Nephron progenitor cell (in vitro differentiated cells): ENCODE results near the gene IWS1.

Experiments
- DNase-seq: peaks from one replicate; pipeline ENCODE4 v3.0.0; 2021
- H3K27ac Mint-ChIP-seq: 2 replicates; pipeline ENCODE4 v1.8.0; 2021; ENCODE audit warnings: mild to moderate bottlenecking, moderate library complexity, mixed read lengths
- H3K27me3 Mint-ChIP-seq: 2 replicates; pipeline ENCODE4 v1.8.0; 2021; ENCODE audit warnings: mild to moderate bottlenecking, low read depth, mixed read lengths; ENCODE audit not compliant: poor library complexity
- H3K36me3 Mint-ChIP-seq: 2 replicates; pipeline ENCODE4 v1.8.0; 2021; ENCODE audit warnings: low read depth, mixed read lengths
- H3K4me1 Mint-ChIP-seq: 2 replicates; pipeline ENCODE4 v1.8.0; 2021; ENCODE audit warnings: mixed read lengths
- H3K4me3 Mint-ChIP-seq: 2 replicates; pipeline ENCODE4 v1.8.0; 2021; ENCODE audit warnings: mild to moderate bottlenecking, moderate library complexity, mixed read lengths
- H3K9me3 Mint-ChIP-seq: 2 replicates; pipeline ENCODE4 v1.8.0; 2021; ENCODE audit warnings: mild to moderate bottlenecking, moderate library complexity, mixed read lengths
- TF ChIP-seq, protein P1 (sequence below): fragments of 200-600 bp; sonication (generic); IDR thresholded peaks from 2 replicates; pipeline ENCODE4 v1.5.0; 2021; ENCODE audit warnings: antibody characterized with exemption

IWS1 gene

DNA sequence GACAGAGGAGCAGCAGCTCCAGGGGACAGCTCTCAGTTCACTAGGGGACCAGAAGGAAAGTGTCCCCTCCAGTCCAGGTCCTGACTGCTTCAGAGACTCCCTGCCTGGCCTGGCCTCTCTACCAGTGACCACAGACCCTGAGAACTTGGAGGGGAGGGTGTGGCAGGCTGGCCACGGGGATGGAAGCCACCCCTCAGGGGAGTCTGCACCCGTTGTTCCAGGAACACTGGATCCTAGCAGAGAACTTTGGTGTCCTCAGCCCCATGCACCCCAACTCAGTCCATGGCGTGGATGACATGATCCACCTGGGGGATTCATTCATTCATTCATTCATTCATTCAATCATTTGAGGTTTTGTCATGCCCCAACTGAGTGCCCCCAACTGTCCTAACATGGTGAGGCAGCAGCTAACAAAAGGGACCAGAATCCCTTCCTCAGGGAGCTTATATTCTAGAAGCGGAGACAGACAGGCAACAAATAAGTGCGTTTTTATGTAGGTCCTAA lies 41.1 kb upstream of the IWS1 start:
- DNase-seq: no peak
- H3K27me3 Mint-ChIP-seq: peaks cover 13% of the 10 kb centered on the region
- H3K36me3 Mint-ChIP-seq: no peaks in the 10 kb centered on the region
- H3K9me3 Mint-ChIP-seq: peaks cover 4% of the 10 kb centered on the region
- TF ChIP-seq, protein P1, sequence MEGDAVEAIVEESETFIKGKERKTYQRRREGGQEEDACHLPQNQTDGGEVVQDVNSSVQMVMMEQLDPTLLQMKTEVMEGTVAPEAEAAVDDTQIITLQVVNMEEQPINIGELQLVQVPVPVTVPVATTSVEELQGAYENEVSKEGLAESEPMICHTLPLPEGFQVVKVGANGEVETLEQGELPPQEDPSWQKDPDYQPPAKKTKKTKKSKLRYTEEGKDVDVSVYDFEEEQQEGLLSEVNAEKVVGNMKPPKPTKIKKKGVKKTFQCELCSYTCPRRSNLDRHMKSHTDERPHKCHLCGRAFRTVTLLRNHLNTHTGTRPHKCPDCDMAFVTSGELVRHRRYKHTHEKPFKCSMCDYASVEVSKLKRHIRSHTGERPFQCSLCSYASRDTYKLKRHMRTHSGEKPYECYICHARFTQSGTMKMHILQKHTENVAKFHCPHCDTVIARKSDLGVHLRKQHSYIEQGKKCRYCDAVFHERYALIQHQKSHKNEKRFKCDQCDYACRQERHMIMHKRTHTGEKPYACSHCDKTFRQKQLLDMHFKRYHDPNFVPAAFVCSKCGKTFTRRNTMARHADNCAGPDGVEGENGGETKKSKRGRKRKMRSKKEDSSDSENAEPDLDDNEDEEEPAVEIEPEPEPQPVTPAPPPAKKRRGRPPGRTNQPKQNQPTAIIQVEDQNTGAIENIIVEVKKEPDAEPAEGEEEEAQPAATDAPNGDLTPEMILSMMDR: no peak
- H3K27ac Mint-ChIP-seq: no peak overlapping the region
- peaks cover 21% of the 10 kb centered on the region for H3K4me1 Mint-ChIP-seq
- H3K4me3 Mint-ChIP-seq: no peak overlapping the region

DNA sequence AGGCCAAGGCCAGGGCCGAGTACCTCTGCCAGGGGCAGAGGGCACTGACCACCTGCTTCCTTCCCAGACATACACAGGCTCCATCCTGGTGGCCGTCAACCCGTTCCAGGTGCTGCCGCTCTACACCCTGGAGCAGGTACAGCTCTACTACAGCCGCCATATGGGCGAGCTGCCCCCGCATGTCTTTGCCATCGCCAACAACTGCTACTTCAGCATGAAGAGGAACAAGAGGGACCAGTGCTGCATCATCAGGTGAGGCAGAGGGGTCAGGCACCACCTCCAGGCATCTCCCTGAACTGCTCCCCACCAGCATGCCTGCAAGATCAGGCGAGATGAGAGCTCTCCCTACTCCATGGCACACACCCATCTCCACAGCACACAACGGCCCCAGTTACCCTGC lies 40.3 kb upstream of the IWS1 start:
- Mint-ChIP-seq H3K9me3 (peaks cover 4% of the 10 kb centered on the region), H3K4me3 (no peak overlapping the region), H3K27me3 (peaks cover 13% of the 10 kb centered on the region), H3K4me1 (peaks cover 19% of the 10 kb centered on the region), H3K36me3 (no peaks in the 10 kb centered on the region), H3K27ac (no peak overlapping the region)
- TF ChIP-seq, protein P1: no peak
- no peak for DNase-seq

DNA sequence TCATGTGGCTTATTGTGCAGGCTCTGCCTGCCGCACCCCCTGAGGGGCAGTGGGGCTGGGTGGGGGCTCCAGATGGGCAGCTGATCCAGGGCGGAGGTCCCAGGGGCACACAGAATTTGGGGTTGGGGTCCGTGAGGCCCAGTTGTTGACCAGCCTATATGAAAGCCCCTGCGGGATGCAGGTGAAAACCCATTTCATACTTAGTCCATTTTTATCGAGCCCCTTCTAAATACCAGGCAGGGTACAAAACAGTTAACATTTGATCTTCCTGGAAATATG lies 39.8 kb upstream of the IWS1 start:
- peaks cover 13% of the 10 kb centered on the region for H3K27me3 Mint-ChIP-seq

DNA sequence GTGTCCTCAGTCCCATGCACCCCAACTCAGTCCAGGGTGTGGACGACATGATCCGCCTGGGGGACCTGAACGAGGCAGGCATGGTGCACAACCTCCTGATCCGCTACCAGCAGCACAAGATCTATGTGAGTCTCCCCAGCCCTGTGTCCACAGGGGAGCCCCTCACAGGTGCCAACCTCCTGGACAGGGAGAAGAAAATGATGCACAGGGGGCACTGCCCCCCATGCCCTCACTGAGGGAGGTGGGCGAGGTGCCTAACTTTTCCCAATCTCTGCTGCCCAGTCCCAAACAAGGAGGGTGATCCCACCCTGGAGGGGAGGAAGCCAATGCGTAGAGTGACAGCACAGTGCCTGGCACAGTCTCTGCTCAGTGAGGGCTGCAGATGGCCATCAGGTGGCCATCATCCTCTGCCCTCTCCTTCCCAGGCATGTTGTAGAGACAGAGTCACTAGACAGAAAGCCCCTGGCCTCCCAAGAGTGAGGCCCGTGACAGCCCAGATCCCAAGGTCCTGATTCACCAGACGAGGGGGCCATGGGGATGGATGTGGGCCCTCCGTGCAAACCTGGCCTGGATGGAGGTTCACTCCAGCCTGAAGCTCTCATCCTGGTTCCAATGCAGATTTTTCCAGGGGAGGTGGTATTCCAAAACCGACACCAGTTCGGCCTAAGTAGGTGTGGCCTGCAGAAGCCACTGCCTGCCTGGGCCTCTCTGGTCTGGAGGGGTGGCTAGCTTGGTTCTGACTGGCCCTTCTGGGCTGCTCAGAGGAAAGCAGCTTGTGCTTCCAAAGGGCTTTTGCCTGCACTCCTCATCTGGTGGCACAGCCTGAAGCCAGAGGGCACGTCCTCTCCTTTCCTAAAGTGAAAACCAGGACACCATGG lies 39.2 kb upstream of the IWS1 start:
- H3K4me3 Mint-ChIP-seq: no peak overlapping the region
- H3K36me3 Mint-ChIP-seq: no peaks in the 10 kb centered on the region
- peaks cover 20% of the 10 kb centered on the region for H3K4me1 Mint-ChIP-seq
- H3K27ac Mint-ChIP-seq: no peak overlapping the region
- DNase-seq: no peak
- peaks cover 13% of the 10 kb centered on the region for H3K27me3 Mint-ChIP-seq
- TF ChIP-seq, protein P1: no peak
- H3K9me3 Mint-ChIP-seq: peaks cover 4% of the 10 kb centered on the region

More for the DNA sequence above, 39.8 kb upstream of the IWS1 start:
- Mint-ChIP-seq H3K4me3 (no peak overlapping the region), H3K27ac (no peak overlapping the region), H3K9me3 (peaks cover 4% of the 10 kb centered on the region), H3K4me1 (peaks cover 19% of the 10 kb centered on the region), H3K36me3 (no peaks in the 10 kb centered on the region)
- TF ChIP-seq, protein P1: no peak
- DNase-seq: no peak

DNA sequence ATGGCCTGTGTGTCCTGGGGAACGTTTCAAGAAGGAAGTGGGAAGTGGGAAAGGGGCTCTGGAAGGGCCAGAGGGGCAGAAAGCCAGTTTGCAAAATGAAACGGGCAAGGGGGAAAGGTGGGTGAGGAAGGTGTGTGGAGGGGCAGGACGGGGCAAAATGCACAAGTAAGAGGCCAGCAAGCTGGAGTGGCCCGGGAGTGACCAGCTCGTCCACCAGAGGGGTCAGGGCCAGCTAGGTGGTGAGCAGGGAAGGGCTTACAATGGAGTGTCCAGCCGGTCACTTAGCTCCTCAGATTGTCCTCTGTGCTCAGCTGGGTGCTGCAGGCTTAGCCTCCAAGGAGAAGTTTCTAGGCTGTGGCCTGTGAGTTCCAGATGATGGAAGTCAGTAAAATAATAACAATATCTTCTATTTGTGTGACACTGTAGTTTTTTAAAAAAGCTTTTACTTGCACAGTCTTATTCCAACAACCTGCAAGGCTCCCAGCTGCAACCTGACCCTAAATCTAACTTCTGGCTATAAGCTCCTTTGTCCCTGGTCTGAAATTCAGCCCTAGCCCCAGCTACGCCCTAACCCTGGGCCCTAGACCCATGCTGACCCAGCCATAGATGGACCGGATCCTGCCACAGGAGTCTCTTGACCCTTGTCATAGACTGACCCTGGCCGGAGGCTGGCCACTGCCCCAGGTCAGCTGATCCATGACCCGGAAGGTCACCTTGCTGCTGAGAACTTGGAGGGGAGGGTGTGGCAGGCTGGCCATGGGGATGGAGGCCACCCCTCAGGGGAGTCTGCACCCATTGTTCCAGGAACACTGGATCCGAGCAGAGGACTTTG lies 38.4 kb upstream of the IWS1 start:
- Mint-ChIP-seq H3K27ac (peak overlapping the region; percentile 87), H3K36me3 (no peaks in the 10 kb centered on the region), H3K27me3 (peaks cover 13% of the 10 kb centered on the region), H3K4me3 (no peak overlapping the region), H3K4me1 (peaks cover 19% of the 10 kb centered on the region), H3K9me3 (peaks cover 4% of the 10 kb centered on the region)
- TF ChIP-seq, protein P1: no peak
- DNase-seq: no peak
